ENCODE measurements around the gene DAPK2.

- TF ChIP-seq TAF1 (IDR thresholded peaks at IDR 0.05; ENCODE audit: low read depth, low read length) (no peak), POLR2A (IDR thresholded peaks at IDR 0.05; ENCODE audit: low read depth, low read length) (no peak), PAX5 (IDR thresholded peaks at IDR 0.05; ENCODE audit: insufficient read depth, low read length, severe bottlenecking) (no peak), POLR2AphosphoS5 (IDR thresholded peaks at IDR 0.05; ENCODE audit: low read depth, low read length) (no peak)
These were observed 166.3 kb downstream of the DAPK2 start for GRCh38 chr15:63879995-63880394.
